Lower lobe of right lung (tissue), 2 donors: Measurements from ENCODE around the gene HCN3. TPM values are rescaled to one million over a fixed set of nuclear protein-coding genes. Genes with fewer than 3 reads are reported as not detected.

ENCODE experiments used
- ATAC-seq, 2 donors: fragments of 200-7000 bp; cut with Tn5 transposase; one replicate each; pipeline ENCODE4 v1.9.1; 2020 to 2022; ENCODE audit warnings: mild to moderate bottlenecking in 2 of 2, moderate library complexity in 2 of 2
- DNase-seq: peaks from one replicate; pipeline ENCODE4 v3.0.0-alpha.2; 2020
- H3K27ac ChIP-seq: fragments of 200-600 bp; one replicate; pipeline ENCODE4 v1.8.0; 2022
- H3K27me3 ChIP-seq: fragments of 200-600 bp; one replicate; pipeline ENCODE4 v1.8.0; 2022; ENCODE audit warnings: low read depth
- H3K36me3 ChIP-seq: fragments of 200-600 bp; one replicate; pipeline ENCODE4 v1.8.0; 2022; ENCODE audit warnings: mild to moderate bottlenecking
- H3K4me1 ChIP-seq: fragments of 200-600 bp; one replicate; pipeline ENCODE4 v1.8.0; 2022
- H3K4me3 ChIP-seq: fragments of 200-600 bp; one replicate; pipeline ENCODE4 v1.8.0; 2022; ENCODE audit warnings: mild to moderate bottlenecking
- H3K9me3 ChIP-seq: fragments of 200-600 bp; one replicate; pipeline ENCODE4 v1.8.0; 2022
- CTCF ChIP-seq: fragments of 200-600 bp; IDR thresholded peaks from one replicate; pipeline ENCODE4 v1.8.0; 2022; ENCODE audit warnings: antibody characterized with exemption, mild to moderate bottlenecking
- intact Hi-C: fragments of 100-400 bp; cut with DNase I; formaldehyde crosslinking; loops from one replicate; pipeline ENCODE4 v1.11.0; 2022
- total RNA-seq: library from RNA; stranded (reverse); fragmentation: NEBNext Ultra II Directional; extraction: Animal tissue kit (Norgen Biotek cat#: 25700); gene quantifications from one replicate; pipeline ENCODE4 v1.2.1, GENCODE V29; 2021
- donor health status: DM: no; HTN: yes; CAD: no; lungs with severe emphysema.

The HCN3 gene
- total RNA-seq, 1 donor from 2014 or later, result 4.2 TPM

- no peak for TF ChIP-seq CTCF
- H3K4me1 ChIP-seq, result peaks cover 8% of the 10 kb centered on the region
- H3K4me3 ChIP-seq, result no peak overlapping the region
- DNase-seq, result no peak
- ATAC-seq, result peak; percentile 19 to 32
- H3K9me3 ChIP-seq, result no peaks in the 10 kb centered on the region
- no peaks in the 10 kb centered on the region for H3K36me3 ChIP-seq
- H3K27ac ChIP-seq, result no peak overlapping the region
- intact Hi-C loops, result no loop called here
- H3K27me3 ChIP-seq, result peaks cover 28% of the 10 kb centered on the region
These were observed 17.4 kb downstream of the HCN3 start for GRCh38 chr1:155294520-155295182.

- intact Hi-C loops, result no loop called here
- H3K4me3 ChIP-seq, result no peak overlapping the region
- H3K4me1 ChIP-seq, result peaks cover 8% of the 10 kb centered on the region
- H3K27me3 ChIP-seq, result peaks cover 28% of the 10 kb centered on the region
- ATAC-seq, result peak in 1 of 2 donors; percentile 24
- H3K27ac ChIP-seq, result no peak overlapping the region
- H3K9me3 ChIP-seq, result no peaks in the 10 kb centered on the region
- no peaks in the 10 kb centered on the region for H3K36me3 ChIP-seq
- no peak for TF ChIP-seq CTCF
- no peak for DNase-seq
These were observed 18.1 kb downstream of the HCN3 start for GRCh38 chr1:155295183-155295941.

- intact Hi-C loops, result no loop called here
- no peak overlapping the region for H3K4me3 ChIP-seq
- no peaks in the 10 kb centered on the region for H3K36me3 ChIP-seq
- no peak for TF ChIP-seq CTCF
- H3K27ac ChIP-seq, result no peak overlapping the region
- peaks cover 8% of the 10 kb centered on the region for H3K4me1 ChIP-seq
- ATAC-seq (peak in 1 of 2 donors; percentile 13), DNase-seq (no peak)
- peaks cover 28% of the 10 kb centered on the region for H3K27me3 ChIP-seq
- no peaks in the 10 kb centered on the region for H3K9me3 ChIP-seq
These were observed 18.6 kb downstream of the HCN3 start for GRCh38 chr1:155295942-155296267.

- Histone ChIP-seq H3K27ac (no peak overlapping the region), H3K4me3 (no peak overlapping the region), H3K4me1 (peaks cover 8% of the 10 kb centered on the region), H3K36me3 (no peaks in the 10 kb centered on the region), H3K9me3 (no peaks in the 10 kb centered on the region), H3K27me3 (peaks cover 28% of the 10 kb centered on the region)
- intact Hi-C loops, result no loop called here
- DNase-seq (no peak), ATAC-seq (no peak)
- no peak for TF ChIP-seq CTCF
These were observed 19.4 kb downstream of the HCN3 start for GRCh38 chr1:155296661-155297060.

GRCh38 chr1:155297384-155297783 lies 20.1 kb downstream of the HCN3 start:
- Histone ChIP-seq H3K4me1 (peaks cover 8% of the 10 kb centered on the region), H3K9me3 (no peaks in the 10 kb centered on the region), H3K4me3 (no peak overlapping the region), H3K27ac (no peak overlapping the region), H3K36me3 (no peaks in the 10 kb centered on the region), H3K27me3 (peaks cover 28% of the 10 kb centered on the region)
- no peak for TF ChIP-seq CTCF
- no peak for DNase-seq
- ATAC-seq, result no peak
- intact Hi-C loops, result no loop called here
